ENCODE data around the gene SPIB. TPM values are rescaled to one million over a fixed set of nuclear protein-coding genes. Genes with fewer than 3 reads are reported as not detected.

The SPIB gene
- total RNA-seq, 1 experiment from 2014 or later, result 0.50 TPM

GRCh38 chr19:50458396-50459066 is 39.8 kb downstream of the SPIB start:
- Mint-ChIP-seq H3K27me3 (ENCODE audit: insufficient read depth, unreplicated experiment) (no peaks in the 10 kb centered on the region), H3K9me3 (ENCODE audit: unreplicated experiment) (peaks cover 19% of the 10 kb centered on the region), H3K27ac (ENCODE audit: unreplicated experiment) (peak overlapping the region; percentile 26), H3K4me1 (ENCODE audit: low read depth, unreplicated experiment) (peaks cover 7% of the 10 kb centered on the region), H3K4me3 (ENCODE audit: unreplicated experiment) (no peak overlapping the region), H3K36me3 (ENCODE audit: insufficient read depth, unreplicated experiment) (no peaks in the 10 kb centered on the region)
- no peak for DNase-seq
- H3K27me3 ChIP-seq (replicated peaks; ENCODE audit: control insufficient read depth, insufficient read depth, low read length), result no peaks in the 10 kb centered on the region
- ChIA-PET POLR2A (no interaction called here), CTCF (interaction anchor here (0.7 kb wide), 1 partner anchor 35 kb away, joined by 4 read pairs; no protein-coding TSS in a partner anchor)
- no peak overlapping the region for H3K4me3 ChIP-seq (ENCODE audit: low read depth, low read length)
- no peaks in the 10 kb centered on the region for H3K36me3 ChIP-seq (ENCODE audit: control insufficient read depth, insufficient read depth, low read length)
- BruUV-seq (replicated peaks), result no TSS peak
- H3K9me3 ChIP-seq, result no peaks in the 10 kb centered on the region
- TF ChIP-seq CTCF (IDR thresholded peaks at IDR 0.05; ENCODE audit: insufficient read depth in 1 of 2, low read depth in 1 of 2, low read length in 1 of 2, severe bottlenecking in 1 of 2, unreplicated experiment in 1 of 2), result no peak
- peaks cover 21% of the 10 kb centered on the region for H3K4me1 ChIP-seq
- intact Hi-C loops (cut with micrococcal nuclease; ENCODE audit: unreplicated experiment), result no loop called here

GRCh38 chr19:50459067-50459456 is 40.3 kb downstream of the SPIB start:
- Mint-ChIP-seq H3K36me3 (ENCODE audit: insufficient read depth, unreplicated experiment) (no peaks in the 10 kb centered on the region), H3K4me1 (ENCODE audit: low read depth, unreplicated experiment) (peaks cover 7% of the 10 kb centered on the region), H3K27me3 (ENCODE audit: insufficient read depth, unreplicated experiment) (no peaks in the 10 kb centered on the region), H3K9me3 (ENCODE audit: unreplicated experiment) (peaks cover 19% of the 10 kb centered on the region), H3K27ac (ENCODE audit: unreplicated experiment) (no peak overlapping the region), H3K4me3 (ENCODE audit: unreplicated experiment) (no peak overlapping the region)
- Histone ChIP-seq H3K9me3 (no peaks in the 10 kb centered on the region), H3K4me3 (ENCODE audit: low read depth, low read length) (no peak overlapping the region), H3K4me1 (peaks cover 21% of the 10 kb centered on the region), H3K36me3 (ENCODE audit: control insufficient read depth, insufficient read depth, low read length) (no peaks in the 10 kb centered on the region), H3K27me3 (replicated peaks; ENCODE audit: control insufficient read depth, insufficient read depth, low read length) (no peaks in the 10 kb centered on the region)
- TF ChIP-seq CTCF (IDR thresholded peaks at IDR 0.05; ENCODE audit: insufficient read depth in 1 of 2, low read depth in 1 of 2, low read length in 1 of 2, severe bottlenecking in 1 of 2, unreplicated experiment in 1 of 2), result no peak
- no peak for DNase-seq
- no TSS peak for BruUV-seq (replicated peaks)
- intact Hi-C loops (cut with micrococcal nuclease; ENCODE audit: unreplicated experiment), result no loop called here
- POLR2A ChIA-PET, result no interaction called here
- CTCF ChIA-PET, result interaction anchor here (0.7 kb wide), 1 partner anchor 35 kb away, joined by 4 read pairs; no protein-coding TSS in a partner anchor

DNA sequence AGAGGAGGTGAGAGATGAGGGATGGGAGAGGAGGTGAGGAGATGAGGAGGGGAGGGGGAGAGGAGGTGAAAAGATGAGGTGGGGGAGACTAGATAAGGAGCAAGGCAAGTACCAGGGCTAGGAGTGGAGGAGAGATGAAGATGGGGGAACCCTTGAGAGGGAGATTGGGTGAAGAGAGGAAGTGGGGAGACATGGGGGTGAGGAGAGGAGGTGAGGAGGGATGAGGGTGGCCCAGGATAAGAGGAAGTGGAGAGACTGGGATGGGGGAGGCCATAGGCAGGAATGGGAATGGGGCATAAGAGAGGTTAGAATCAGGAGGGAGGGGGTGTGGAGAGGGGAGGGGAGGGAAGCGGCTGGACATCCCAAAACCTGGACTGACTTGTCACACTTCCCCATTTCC is 40.9 kb downstream of the SPIB start:
- ChIA-PET POLR2A (no interaction called here), CTCF (interaction anchor here (0.7 to 1.2 kb wide), 2 partner anchors 36 to 84 kb away, joined by 4 to 7 read pairs; partner anchors contain the start of gene NR1H2)
- intact Hi-C loops (cut with micrococcal nuclease; ENCODE audit: unreplicated experiment), result loop anchor here (1.0 to 2.0 kb wide), 3 partner anchors 45 to 102 kb away; partner anchors contain the start of gene NR1H2
- peaks cover 21% of the 10 kb centered on the region for H3K4me1 ChIP-seq
- DNase-seq, result no peak
- no peaks in the 10 kb centered on the region for H3K9me3 ChIP-seq
- H3K27ac Mint-ChIP-seq (ENCODE audit: unreplicated experiment), result peak overlapping the region; percentile 48
- peaks cover 7% of the 10 kb centered on the region for H3K4me1 Mint-ChIP-seq (ENCODE audit: low read depth, unreplicated experiment)
- H3K36me3 ChIP-seq (ENCODE audit: control insufficient read depth, insufficient read depth, low read length), result no peaks in the 10 kb centered on the region
- peaks cover 19% of the 10 kb centered on the region for H3K9me3 Mint-ChIP-seq (ENCODE audit: unreplicated experiment)
- no peak for TF ChIP-seq CTCF (IDR thresholded peaks at IDR 0.05; ENCODE audit: insufficient read depth in 1 of 2, low read depth in 1 of 2, low read length in 1 of 2, severe bottlenecking in 1 of 2, unreplicated experiment in 1 of 2)
- BruUV-seq (replicated peaks), result no TSS peak
- H3K36me3 Mint-ChIP-seq (ENCODE audit: insufficient read depth, unreplicated experiment), result no peaks in the 10 kb centered on the region
- no peak overlapping the region for H3K4me3 ChIP-seq (ENCODE audit: low read depth, low read length)
- H3K27me3 ChIP-seq (replicated peaks; ENCODE audit: control insufficient read depth, insufficient read depth, low read length), result no peaks in the 10 kb centered on the region
- H3K4me3 Mint-ChIP-seq (ENCODE audit: unreplicated experiment), result peak overlapping the region; percentile 28
- H3K27me3 Mint-ChIP-seq (ENCODE audit: insufficient read depth, unreplicated experiment), result no peaks in the 10 kb centered on the region
